Kidney epithelial cell (primary cell): Measurements from ENCODE around the gene GGA2. TPM values are rescaled to one million over a fixed set of nuclear protein-coding genes. Genes with fewer than 3 reads are reported as not detected.
"Not testable (repeated sequence)": the region's sequence is repeated elsewhere in the genome, so short reads cannot be mapped to it uniquely, and the experiment has no call there.

Source experiments
- DNase-seq: peaks from one replicate; pipeline ENCODE4 v3.0.0-alpha.2; 2010; ENCODE audit warnings: low read depth
- H3K27me3 ChIP-seq: 2 replicates; pipeline ENCODE4 v1.6.0; 2011; ENCODE audit warnings: low read length; ENCODE audit not compliant: control insufficient read depth, insufficient read depth
- H3K36me3 ChIP-seq: 2 replicates; pipeline ENCODE4 v1.5.1; 2011; ENCODE audit warnings: low read length; ENCODE audit not compliant: control insufficient read depth, insufficient read depth
- H3K4me3 ChIP-seq: 2 replicates; pipeline ENCODE4 v1.5.1; 2011; ENCODE audit warnings: low read depth, mild to moderate bottlenecking, control low read depth, low read length
- CTCF ChIP-seq: IDR thresholded peaks from 2 replicates; pipeline ENCODE4 v1.5.1; 2011; ENCODE audit warnings: mild to moderate bottlenecking, moderate library complexity, low read length, control low read depth, inconsistent platforms; ENCODE audit not compliant: insufficient read depth, poor library complexity, severe bottlenecking
- total RNA-seq: library from RNA; depleted of rRNA; stranded (reverse); fragments of >200 nt; gene quantifications from 2 replicates; pipeline ENCODE4 v1.2.3, GENCODE V29; 2015

GGA2 gene
- total RNA-seq, 1 donor from 2014 or later = 41.6 TPM

- Histone ChIP-seq H3K36me3 (peaks cover 2% of the 10 kb centered on the region), H3K4me3 (no peak overlapping the region), H3K27me3 (no peaks in the 10 kb centered on the region)
- TF ChIP-seq CTCF = no peak
- DNase-seq = no peak
Measured at GRCh38 chr16:23549938-23550337, 39.6 kb upstream of the GGA2 start.

- no peak overlapping the region for H3K4me3 ChIP-seq
- peaks cover 1% of the 10 kb centered on the region for H3K36me3 ChIP-seq
- no peaks in the 10 kb centered on the region for H3K27me3 ChIP-seq
- TF ChIP-seq CTCF = no peak
- no peak for DNase-seq
Measured at GRCh38 chr16:23544436-23544835, 34.1 kb upstream of the GGA2 start.

GRCh38 chr16:23540817-23541178 is 30.5 kb upstream of the GGA2 start:
- DNase-seq, H3K36me3 ChIP-seq, H3K27me3 ChIP-seq, H3K4me3 ChIP-seq: not testable (repeated sequence)

- TF ChIP-seq CTCF = no peak
- no peak for DNase-seq
- H3K27me3 ChIP-seq = no peaks in the 10 kb centered on the region
- H3K4me3 ChIP-seq = no peak overlapping the region
- peaks cover 1% of the 10 kb centered on the region for H3K36me3 ChIP-seq
Measured at GRCh38 chr16:23539984-23540816, 29.9 kb upstream of the GGA2 start.

- Histone ChIP-seq H3K4me3 (no peak overlapping the region), H3K27me3 (no peaks in the 10 kb centered on the region), H3K36me3 (no peaks in the 10 kb centered on the region)
- TF ChIP-seq CTCF = no peak
- no peak for DNase-seq
Measured at GRCh38 chr16:23538919-23539278, 28.6 kb upstream of the GGA2 start.

GRCh38 chr16:23537390-23537789 is 27.1 kb upstream of the GGA2 start:
- Histone ChIP-seq H3K27me3 (no peaks in the 10 kb centered on the region), H3K4me3 (no peak overlapping the region), H3K36me3 (no peaks in the 10 kb centered on the region)
- TF ChIP-seq CTCF = no peak
- DNase-seq = no peak
